Germinal center (tissue), 1 donor: Measurements from ENCODE around the gene PRDM16.

Experiments used
- DNase-seq: peaks from one replicate; pipeline ENCODE4 v3.0.0; 2012; ENCODE audit warnings: mixed read lengths, low spot score

The PRDM16 gene

DNA sequence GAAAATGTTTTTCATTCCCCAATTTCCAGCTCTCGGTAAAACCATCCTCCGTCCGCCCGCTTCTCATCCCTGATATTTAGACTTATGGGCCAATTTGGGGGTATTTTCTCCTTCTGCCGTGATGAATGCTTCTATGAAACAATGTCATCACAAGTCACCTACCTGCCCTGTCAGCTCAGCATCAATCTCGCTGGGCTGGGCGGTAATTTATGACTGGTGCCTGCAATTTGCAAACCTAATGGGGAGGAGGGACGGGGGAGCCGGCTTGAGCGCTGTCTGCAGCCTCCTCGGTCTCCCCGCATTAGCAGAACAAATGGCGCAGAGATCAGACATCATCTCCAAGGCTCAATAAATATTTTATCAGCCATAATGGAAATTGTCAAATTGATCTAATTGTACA is 72.1 kb downstream of the PRDM16 start:
- DNase-seq: no peak

DNA sequence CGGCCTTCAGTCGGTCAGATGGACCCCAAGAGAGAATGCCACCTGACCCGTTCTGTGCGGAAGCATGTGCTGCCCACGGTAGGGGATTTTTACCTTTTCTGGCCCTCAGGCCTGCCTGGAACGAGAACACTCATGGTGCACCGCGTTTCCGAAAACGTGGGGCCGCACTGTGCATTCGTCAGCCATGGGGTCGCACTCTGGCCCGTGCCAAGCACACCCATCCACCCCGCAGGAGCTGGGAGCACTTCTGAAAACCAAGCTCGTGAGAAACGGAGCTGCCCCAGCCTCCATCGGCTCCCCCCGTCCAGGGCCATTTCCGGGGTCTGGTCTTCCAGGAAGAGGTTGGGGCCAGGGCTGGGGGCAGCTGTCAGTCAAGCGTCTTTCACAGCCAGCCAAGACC is 72.8 kb downstream of the PRDM16 start:
- no peak for DNase-seq

DNA sequence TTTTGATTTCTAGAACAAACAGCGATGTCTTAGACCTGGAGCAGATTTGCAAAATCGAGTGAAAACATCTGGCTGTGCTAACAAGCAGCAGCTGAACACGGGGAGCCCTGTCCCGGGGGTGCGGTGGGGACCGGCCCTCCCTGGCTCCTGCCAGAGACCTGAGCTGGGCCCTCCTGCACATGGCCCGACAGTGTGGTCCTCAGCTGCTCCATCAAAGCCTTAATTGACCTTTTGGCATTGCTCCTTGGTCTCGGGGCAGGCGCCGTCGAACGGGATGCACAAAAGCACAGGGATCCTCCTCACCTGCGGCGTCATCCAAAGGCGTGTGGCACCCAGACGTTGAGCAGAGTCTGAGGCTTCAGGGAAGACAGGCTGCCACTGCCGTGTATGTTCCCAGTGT is 73.2 kb downstream of the PRDM16 start:
- DNase-seq: no peak

DNA sequence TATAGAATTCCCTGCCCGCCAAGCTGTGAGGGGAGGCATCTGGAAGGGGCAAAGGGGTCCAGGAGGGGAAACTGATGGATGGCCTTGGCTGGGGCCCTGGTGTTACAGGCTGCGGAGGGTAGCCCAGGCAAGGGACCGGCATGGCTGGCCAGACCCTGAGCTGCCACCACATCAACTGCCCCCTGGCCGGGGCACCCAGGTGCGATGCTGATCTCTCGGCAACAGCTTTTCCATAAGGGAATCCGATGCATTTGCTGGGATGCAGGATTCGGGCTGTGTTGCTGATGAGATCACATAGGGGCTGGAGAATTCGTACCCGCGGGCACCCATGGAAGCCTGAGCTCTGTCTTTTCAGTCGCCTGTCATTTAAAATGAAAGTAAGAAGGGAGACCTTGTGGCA is 73.7 kb downstream of the PRDM16 start:
- DNase-seq: no peak

DNA sequence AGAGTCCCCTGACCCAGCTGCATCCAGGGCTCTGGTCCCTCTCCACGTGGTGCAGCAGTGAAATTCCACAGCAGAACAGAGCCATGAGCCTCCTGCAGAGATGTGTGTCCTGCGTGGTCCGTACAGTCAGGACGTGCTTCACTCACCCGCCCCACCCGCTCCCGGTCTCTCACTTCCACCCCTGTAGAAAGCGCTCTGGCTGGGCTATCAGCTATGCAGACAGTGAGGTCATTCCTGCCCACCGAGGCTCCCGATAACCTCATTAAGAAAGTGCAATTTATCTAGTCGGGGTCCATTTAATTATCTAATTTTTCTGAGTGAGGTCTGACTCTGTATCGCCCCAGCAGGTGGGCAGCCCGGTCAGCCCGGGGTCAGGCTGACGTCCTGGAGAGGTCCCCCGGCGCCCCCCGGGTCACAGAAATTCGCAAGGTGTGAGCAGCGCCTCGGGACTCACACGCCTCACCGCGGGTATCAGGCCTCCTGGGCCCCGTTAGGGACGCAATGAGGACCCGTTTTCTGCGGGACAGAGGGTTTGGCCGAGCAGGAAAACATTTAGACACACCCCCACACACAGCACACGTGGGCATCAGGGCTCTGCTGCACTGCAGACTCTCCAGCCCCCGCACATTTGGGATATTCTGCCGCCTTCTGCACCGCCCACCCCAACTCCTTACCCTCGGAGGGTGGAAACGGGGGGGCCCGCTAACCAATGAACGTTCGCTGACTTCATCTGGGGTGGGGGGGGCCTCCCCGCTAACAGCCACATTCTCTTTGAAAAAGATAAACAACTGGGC is 76.7 kb downstream of the PRDM16 start:
- no peak for DNase-seq

DNA sequence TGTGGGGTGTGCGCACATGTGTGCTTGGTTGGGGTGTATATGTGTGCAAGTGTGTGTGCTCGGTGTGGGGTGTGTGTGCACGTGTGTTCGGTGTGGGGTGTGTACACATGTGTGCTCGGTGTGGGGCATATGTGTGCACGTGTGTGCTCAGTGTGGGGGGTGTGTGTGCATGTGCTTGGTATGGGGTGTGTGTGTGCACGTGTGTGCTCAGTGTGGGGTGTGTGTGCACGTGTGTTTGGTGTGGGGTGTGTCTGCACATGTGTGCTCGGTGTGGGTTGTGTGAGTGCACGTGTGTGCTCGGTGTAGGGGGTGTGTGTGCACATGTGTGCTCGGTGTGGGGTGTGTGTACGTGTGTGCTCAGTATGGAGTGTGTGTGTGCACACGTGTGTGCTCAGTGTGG is 77.5 kb downstream of the PRDM16 start:
- no peak for DNase-seq

DNA sequence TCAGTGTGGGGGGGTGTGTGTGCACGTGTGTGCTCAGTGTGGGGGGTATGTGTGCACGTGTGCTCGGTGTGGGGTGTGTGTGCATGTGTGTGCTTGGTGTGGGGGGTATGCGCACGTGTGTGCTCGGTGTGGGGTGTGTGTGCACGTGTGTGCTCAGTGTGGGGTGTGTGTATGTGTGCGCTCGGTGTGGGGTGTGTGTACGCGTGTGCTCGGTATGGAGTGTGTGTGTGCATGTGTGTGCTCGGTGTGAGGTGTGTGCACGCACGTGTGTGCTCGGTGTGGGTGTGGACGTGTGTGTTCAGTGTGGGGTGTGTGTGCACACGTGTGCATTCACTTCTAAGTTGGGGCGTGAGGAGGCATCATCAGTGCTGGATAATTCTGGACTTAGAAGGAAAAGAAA is 77.9 kb downstream of the PRDM16 start:
- DNase-seq: no peak

DNA sequence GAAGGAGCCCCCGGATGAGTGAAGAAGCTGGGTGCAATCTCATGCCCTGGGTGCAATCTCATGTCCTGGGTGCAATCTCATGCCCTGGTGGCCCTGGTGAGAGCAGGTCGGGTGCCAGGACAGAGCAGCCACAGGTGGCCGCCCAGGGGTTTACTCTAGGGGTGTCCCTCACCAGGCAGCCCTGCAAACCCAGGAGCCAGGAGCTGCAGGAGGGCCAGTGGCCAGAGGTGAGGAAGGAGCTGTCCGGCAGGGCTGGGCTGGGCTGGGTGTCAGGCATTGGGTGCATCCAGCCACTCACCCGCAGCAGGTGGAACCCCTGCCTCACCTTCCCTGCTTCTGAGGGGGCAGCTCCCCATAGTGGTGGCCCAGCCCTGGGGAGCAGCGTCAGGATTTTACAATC is 79.2 kb downstream of the PRDM16 start:
- no peak for DNase-seq

DNA sequence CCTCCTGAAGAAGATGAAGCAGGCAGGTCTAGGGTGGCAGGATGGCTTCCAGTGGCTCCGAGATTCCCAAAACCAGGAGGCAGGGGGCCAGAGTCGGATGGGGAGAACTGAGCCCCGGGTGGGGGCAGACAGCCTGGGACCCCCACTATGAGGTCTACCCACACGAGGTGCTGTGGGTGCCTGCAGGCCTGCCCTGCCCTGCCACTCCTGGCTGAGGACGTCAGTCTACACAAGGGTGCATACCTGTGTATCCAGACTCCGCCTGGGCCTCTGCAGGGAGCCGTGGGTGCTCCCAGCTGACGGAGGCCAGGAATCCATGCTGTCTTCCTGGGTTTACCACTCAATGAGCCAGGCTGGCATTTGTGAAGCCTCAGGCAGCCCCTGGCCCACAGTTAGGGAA is 80.3 kb downstream of the PRDM16 start:
- no peak for DNase-seq

DNA sequence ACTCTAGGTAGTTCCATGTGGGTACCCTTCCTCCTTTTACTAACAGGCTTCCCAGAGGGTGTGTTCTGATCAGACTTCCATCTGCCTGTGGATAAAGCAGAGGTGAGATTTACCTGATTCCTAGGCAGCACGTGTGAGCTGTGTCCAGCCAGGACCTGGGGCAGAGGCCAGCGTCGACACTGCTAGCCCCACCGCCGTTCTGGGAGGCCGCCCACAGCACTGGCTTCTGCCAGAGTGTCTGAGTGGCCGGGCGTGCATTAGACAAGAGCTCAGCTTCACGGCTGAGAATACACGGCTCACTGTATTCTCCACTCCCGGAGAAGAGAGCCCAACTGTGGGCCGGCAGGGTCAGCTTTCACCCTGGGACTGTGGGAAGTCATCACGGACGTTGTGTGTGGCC is 82.5 kb downstream of the PRDM16 start:
- DNase-seq: no peak

DNA sequence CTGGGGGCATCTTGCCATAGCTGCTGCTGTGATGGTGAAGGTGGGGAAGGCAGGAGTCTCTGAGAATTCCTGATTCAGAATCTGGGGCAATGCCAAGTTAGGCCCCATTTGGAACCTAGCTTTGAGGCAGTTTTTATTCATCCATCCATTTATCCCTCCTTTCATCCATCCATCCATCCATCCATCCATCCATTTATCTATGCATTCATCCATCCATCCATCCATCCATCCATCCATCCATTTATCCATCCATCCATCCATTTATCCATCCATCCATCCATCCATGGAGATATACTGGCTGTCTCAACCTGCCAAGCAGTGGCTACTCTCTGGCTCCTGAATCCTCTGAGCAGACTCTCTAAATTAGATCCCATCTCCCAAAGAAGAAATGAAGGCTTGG is 83.1 kb downstream of the PRDM16 start:
- no peak for DNase-seq

DNA sequence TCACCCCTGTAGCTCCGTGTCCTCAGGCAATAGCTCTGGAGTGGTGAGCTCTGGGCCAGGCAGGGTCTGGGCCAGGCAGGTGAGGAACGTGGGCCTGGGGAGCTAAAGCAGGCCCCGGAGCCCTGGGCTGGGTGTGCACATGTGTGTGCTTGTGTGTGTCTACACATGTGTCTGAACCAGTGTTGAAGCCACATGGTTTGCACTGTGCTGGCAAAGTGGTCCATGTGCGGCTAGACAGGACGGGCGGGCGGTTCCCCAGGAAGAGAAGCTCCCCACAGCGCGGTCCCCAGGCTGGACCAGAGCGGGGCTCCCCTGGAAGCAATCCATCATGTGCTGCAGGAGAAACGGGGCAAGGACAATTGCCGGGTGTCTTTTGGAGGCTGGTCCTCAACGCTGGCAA is 84.2 kb downstream of the PRDM16 start:
- no peak for DNase-seq

DNA sequence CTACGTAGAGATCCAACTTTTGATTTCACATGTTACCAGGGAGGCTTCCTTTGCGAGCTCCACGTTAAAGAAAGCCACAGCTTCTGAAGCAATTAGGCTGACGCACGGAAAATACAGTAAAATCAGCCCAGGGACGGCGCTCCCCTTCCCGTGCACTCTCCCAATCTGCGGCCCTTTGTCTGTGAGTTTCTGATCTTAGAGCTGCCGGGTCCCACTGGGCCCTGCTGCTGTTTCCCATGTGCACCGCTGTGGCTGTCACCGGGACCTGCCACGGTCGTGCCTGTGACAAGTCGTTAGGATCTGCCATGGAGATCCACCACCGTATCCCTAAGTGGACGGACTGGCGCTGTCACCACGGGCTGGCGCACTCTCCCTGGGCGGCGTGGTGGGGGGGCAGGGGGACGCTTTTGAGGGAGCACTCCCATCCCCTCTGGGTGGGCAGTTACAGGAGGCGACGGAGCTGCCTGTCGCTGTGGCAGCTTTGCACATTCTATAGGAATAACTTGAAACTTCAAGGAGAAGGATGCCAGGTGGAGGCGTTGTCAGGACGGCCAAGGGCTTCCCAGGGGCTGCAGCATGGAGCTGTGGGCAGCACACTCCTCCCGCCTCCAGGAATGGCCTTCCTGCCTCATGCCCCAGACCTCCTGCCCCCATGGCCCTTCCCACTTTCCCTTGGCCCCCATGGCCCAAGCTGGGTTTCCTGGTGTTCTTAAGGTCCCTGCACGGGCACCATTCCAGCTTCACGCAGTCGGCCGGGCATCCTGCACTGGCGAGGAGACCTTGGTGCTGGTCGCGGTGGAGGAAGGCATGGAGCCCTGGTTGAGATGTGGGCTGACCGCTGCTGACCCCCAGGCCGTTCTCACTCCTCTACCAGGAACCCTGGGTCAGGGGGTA is 85.1 kb downstream of the PRDM16 start:
- no peak for DNase-seq

DNA sequence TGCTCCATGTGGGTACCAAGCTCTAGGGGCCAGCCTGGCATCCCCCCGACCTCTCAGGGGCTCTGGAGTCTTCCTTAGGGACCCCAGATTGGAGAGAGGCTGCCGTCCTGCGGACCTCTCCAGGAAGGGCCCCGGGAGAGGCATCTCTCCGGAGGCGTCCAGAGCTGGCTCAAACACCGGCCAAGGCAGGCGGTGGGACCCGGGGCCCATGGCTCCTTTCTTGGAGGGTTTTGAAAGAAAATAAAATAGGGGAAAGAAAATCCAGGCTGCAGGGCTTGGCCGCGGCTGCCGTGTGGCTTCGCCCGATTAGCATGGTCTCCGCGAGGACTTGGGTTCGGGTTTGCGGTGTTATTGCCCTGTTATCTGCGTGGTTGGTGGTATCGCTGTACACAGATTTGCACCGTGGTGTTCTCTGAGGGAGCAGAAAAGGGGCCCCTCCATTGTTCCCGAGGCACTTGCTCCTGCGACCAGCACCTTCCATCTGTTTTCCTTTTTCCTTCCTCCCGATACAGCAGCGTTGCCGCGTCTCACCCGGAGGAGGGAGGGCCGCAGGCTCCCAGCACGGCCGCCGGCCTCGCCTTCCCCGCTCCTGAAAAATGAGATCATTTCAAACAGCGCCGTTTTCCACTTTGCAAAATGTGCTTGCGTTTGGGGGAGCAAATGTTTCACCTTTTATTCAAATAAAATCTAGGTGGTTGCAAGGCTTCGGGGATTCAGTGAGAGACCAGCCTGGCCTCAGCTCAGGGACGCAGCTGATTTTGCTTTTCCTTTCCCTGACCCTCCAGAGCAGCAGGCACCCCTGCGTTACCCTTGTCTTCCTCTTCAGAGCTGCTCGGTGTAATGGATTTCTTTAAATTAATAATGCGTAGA is 86.3 kb downstream of the PRDM16 start:
- DNase-seq: no peak

DNA sequence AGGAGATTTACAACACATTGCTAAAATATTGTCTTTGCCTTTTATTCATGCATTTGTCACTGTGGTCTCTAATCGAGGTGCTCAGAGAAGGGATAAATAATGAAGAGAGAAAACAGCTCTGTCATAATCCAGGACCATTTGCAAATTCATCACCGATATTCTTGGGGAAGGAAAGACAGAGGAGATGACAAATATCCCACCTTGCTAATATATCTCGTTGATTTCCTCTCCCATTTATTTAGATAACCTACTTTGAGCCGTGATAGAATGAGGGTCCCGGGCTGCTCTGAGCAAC is 86.9 kb downstream of the PRDM16 start:
- DNase-seq: no peak

DNA sequence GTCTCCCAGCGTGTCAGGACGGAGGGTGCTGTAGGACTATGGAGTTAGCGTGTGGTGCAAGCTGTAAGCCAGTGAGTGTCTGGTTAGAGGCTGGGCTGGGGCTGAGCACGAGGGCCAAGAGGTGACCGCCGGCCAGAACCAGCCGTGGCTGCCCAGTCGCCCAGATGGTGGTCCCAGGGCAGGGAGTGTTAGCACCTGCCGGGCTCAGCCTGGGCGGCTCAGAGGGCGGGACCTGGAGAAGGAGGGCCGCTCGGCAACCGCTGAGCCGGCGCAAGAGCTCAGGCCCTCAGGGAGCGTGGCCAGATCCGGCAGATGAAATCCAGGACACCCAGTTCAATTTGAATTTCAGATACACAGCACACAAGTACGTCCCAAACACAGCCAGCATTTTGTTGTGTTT is 87.9 kb downstream of the PRDM16 start:
- DNase-seq: no peak

DNA sequence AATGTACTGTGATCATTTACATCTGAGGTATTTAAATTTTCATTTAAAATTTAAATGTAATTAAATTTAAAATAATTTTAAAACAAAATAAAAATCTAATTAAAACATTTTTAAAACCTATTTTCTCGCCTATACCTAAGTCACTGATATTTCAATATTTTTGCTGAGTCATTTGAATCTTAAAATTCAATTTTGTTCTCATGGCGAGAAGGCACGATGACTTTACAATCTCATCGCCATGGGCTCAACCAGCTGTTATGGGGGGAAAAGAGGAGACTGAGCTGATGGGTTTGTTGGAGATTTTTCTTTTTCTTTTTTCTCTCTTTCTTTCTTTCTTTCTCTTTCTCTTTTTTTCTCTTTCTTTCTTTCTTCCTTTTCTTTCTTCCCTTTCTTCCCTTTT is 89.3 kb downstream of the PRDM16 start:
- DNase-seq: no peak

DNA sequence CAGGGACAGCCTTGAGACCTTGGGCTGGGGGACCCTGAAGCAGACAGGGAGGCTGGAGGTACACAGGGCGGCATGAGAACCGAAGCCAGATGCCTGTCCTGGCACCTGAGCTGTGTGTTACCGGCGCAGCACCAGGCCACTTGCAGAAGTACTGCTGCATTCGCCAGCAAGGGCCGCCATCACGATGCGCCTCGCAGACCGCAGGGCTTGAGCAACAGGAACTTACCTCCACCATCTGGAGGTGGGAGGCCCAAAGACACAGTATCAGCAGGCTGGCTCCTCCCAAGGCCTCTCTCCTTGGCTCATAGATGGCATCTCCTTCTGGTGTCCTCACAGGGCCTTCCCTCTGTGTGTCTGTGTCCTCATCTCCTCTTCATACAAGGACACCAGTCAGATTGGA is 90.1 kb downstream of the PRDM16 start:
- DNase-seq: no peak

DNA sequence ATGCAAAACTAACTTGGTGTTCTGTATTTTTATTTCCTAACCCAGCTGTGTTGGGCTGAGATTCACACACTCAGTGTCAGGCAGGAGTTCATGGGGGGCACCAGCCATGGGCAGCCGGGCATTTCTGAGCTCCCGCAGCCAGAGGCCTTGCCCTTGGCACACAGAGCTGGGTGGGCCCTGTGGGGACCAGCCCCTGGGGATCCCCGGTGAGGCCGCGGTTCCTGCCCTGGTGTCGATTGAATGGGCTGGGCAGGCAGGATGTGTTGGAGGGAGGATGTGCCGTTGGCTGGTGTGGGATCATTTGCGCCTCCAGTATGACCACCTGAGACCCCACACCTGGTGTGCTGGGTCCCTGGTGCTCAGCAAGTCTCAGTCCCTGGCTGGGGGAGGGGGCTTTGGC is 91.0 kb downstream of the PRDM16 start:
- DNase-seq: no peak

DNA sequence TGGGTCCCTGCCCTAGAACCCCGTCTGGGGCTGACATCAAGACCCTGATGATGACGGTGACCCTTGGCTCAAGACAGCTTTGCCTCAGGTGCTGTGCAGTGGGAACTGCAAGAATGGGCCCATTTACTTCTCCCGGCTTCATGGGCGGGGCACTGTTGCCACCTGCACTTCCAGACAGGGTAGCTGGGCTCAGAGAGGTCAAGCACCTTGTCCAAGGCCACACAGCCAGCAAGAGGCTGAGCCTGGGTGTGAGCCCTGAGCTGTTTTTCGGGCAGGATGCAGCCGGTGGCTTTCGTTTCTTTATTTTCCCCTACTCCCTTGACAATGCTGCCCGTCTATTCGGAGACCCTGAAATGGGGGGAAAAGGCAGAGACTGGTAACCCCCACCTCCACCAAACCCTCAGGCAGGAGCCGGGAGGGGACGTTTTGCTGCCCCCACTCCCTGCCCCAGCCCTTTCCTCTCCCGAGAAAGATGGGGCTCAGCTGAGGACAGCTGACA is 91.7 kb downstream of the PRDM16 start:
- DNase-seq: no peak

DNA sequence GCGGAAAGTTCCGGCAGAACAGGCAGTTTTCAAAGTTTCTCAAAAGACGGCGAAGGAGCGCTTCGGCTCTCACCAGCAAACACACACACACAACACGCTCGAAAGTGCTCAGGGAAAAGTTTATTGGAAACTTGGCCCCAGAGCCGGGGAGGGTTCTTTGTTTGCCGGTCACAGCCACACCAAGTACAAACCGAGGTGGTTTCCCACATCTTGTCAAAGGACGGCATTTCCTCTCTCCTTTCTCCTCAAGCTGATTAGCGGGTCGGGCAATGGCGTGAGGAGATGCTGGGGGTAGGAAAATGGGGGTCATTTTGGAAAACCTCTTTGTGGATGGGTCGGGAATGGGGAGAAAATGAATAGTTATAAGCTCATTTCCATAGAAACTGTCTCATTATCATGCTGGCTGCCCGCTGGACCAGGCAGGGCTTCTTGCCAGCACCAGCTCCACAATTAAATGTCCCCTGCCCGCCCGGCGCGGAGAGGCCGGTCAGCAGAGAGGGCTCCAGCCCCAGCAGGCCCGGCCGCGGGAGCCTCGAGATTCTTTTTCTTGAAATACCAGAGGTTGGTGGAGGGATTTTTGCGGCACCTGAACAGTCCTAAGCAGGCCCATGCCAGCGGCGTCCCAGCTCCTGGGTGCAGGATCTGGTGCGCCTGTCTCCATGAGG is 92.3 kb downstream of the PRDM16 start:
- no peak for DNase-seq

DNA sequence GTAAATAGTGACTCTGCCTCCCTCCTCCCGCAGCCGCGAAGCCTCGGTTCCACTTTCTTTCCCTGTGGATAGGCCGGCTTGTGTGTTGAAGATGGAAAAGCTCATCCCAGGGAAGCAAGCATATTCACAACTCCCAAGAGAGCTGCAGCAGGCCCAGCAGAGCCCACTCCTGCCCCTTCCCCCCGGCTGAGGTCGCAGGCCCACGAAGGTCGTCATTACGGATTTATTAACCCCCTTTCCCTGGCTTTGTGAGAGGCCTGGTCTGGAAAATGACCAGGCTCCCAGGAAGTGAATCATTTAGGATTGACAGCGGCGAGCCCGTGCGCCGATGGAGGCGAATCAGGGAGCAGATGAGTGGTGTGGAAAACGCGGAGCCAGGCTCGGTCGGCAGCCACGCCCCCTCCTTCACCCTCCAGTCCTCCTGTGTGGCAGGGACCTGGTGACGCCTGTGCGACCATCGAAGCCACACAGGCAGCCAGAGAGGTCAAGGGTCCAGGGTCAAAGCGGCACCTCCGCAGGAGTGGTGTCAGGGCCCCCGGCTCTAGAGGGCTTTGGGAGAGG is 93.4 kb downstream of the PRDM16 start:
- DNase-seq: no peak
